ENCODE results near the gene LRCH4. TPM values are rescaled to one million over a fixed set of nuclear protein-coding genes. Genes with fewer than 3 reads are reported as not detected.

Gene LRCH4
- total RNA-seq, 4 donors from 2014 or later, result 55.0 to 107 (median 76.6) TPM

DNA sequence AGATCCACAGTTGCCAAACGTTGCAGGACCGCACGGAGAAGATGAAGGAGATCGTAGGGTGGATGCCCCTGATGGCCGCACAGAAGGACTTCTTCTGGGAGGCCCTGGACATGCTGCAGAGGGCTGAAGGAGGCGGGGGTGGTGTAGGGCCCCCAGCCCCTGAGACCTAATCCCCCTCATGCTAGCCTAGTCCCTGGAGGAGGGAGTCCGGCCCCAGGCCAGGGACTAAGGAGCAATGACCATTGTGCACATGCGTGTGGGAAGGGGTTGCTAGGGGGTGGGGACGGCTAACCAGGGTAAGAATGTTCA lies 14.8 kb upstream of the LRCH4 start:
- 79 to 81% methylated on average over 9 of the region's 9 CpGs for WGBS, 2 donors
- DNase-seq, result no peak
- TF ChIP-seq POLR2A (IDR thresholded peaks at IDR 0.05), result no peak
- TF ChIP-seq, protein P1, sequence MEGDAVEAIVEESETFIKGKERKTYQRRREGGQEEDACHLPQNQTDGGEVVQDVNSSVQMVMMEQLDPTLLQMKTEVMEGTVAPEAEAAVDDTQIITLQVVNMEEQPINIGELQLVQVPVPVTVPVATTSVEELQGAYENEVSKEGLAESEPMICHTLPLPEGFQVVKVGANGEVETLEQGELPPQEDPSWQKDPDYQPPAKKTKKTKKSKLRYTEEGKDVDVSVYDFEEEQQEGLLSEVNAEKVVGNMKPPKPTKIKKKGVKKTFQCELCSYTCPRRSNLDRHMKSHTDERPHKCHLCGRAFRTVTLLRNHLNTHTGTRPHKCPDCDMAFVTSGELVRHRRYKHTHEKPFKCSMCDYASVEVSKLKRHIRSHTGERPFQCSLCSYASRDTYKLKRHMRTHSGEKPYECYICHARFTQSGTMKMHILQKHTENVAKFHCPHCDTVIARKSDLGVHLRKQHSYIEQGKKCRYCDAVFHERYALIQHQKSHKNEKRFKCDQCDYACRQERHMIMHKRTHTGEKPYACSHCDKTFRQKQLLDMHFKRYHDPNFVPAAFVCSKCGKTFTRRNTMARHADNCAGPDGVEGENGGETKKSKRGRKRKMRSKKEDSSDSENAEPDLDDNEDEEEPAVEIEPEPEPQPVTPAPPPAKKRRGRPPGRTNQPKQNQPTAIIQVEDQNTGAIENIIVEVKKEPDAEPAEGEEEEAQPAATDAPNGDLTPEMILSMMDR (IDR thresholded peaks at IDR 0.05), result no peak
- no peaks in the 10 kb centered on the region for H3K27me3 ChIP-seq
- H3K36me3 ChIP-seq, result no peaks in the 10 kb centered on the region
- no peak overlapping the region for H3K4me3 ChIP-seq (replicated peaks in 1 of 3)
- H3K9me3 ChIP-seq, result no peaks in the 10 kb centered on the region
- H3K4me1 ChIP-seq, result peaks cover 7% of the 10 kb centered on the region in 2 donors
- intact Hi-C loops (cut with DNase I), result no loop called here
- H3K27ac ChIP-seq, result no peak overlapping the region

DNA sequence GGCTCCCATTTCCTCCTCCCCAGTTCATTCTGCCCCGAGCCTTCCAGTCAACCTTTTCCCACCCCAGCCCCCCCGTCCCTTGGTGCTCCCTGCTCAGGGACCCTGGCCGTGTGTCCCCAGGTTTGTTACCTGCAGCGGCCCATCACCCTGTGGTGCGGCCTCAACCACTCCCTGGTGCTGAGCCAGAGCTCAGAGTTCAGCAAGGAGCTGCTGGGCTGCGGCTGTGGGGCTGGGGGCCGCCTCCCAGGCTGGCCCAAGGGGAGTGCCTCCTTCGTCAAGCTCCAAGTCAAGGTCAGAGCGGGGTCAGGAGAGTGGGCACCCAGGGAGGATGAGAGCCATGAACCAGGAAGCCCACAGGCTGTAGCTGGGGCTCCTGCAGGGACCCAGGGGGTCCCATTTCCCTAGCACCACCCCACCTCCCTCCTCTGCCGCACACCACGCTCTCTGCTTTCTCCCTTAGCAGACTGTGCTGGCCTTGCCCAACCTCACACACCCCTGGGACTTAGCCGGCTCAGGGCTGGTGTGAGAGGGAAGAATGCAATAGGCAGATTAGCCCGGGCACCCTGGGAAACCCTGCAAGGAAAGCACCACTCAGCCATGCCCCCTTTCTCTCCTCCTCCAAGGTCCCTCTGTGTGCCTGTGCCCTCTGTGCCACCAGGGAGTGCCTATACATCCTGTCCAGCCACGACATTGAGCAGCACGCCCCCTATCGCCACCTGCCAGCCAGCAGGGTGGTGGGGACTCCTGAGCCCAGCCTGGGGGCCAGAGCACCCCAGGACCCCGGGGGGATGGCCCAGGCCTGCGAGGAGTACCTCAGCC lies 14.2 kb upstream of the LRCH4 start:
- peaks cover 4% of the 10 kb centered on the region in 2 donors for H3K4me1 ChIP-seq
- no peak overlapping the region for H3K27ac ChIP-seq
- TF ChIP-seq POLR2A (IDR thresholded peaks at IDR 0.05), result no peak
- TF ChIP-seq, protein P1 (IDR thresholded peaks at IDR 0.05), result no peak
- intact Hi-C loops (cut with DNase I), result no loop called here
- no peaks in the 10 kb centered on the region for H3K9me3 ChIP-seq
- no peaks in the 10 kb centered on the region for H3K27me3 ChIP-seq
- no peak for DNase-seq
- no peak overlapping the region for H3K4me3 ChIP-seq (replicated peaks in 1 of 3)
- 75 to 79% methylated on average over 16 to 18 of the region's 18 CpGs for WGBS, 2 donors
- no peaks in the 10 kb centered on the region for H3K36me3 ChIP-seq

DNA sequence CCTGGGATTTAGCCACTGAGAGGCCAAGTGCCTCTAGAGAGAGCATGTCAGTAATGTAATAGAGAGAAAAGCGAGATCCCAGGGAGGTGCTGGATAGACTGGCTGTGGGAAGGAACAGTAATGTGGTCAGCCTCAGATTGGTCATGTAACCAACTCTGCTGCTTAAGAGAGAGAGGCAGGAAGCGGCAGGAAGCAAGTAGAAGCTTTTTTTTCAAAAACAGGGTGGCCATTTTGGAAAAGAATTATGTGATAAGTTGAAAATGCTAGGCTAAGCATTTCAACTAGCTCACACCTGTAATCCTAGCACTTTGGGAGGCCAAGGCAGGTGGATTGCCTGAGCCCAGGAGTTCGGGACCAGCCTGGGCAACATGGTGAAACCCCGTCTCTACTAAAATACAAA lies 12.5 kb upstream of the LRCH4 start:
- H3K27me3 ChIP-seq, result no peaks in the 10 kb centered on the region
- no peaks in the 10 kb centered on the region for H3K36me3 ChIP-seq
- no peak overlapping the region for H3K27ac ChIP-seq
- DNase-seq, result no peak
- intact Hi-C loops (cut with DNase I), result no loop called here
- 86 to 93% methylated on average over 4 of the region's 4 CpGs for WGBS, 2 donors
- no peak for TF ChIP-seq POLR2A (IDR thresholded peaks at IDR 0.05)
- TF ChIP-seq, protein P1 (IDR thresholded peaks at IDR 0.05), result no peak
- no peak overlapping the region for H3K4me3 ChIP-seq (replicated peaks in 1 of 3)
- no peaks in the 10 kb centered on the region for H3K4me1 ChIP-seq
- no peaks in the 10 kb centered on the region for H3K9me3 ChIP-seq

DNA sequence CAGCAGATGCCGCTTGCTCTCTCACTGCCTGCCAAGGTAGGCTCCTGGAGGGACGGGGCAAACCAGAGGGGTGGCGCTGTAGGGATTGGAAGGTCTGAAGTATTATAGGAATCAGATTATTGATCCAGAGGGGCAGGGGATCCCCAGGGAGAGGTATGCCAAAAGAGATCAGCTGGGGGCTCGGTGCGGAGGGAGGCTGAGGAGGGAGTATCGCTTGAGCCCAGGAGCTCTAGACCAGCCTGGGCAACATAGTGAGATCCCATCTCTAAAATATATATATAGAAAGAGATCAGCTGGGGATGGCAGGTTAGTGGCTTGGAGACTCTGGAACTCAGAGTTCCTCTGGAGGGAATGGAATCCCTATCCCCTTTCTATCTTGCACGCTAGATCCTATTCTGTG lies 9.3 kb upstream of the LRCH4 start:
- no peak overlapping the region for H3K27ac ChIP-seq
- no peaks in the 10 kb centered on the region for H3K4me1 ChIP-seq
- no peaks in the 10 kb centered on the region for H3K36me3 ChIP-seq
- WGBS, 2 donors, result 96 to 97% methylated on average over 7 of the region's 7 CpGs
- H3K27me3 ChIP-seq, result no peaks in the 10 kb centered on the region
- H3K9me3 ChIP-seq, result no peaks in the 10 kb centered on the region
- DNase-seq, result no peak
- TF ChIP-seq, protein P1 (IDR thresholded peaks at IDR 0.05), result no peak
- no peak for TF ChIP-seq POLR2A (IDR thresholded peaks at IDR 0.05)
- no peak overlapping the region for H3K4me3 ChIP-seq (replicated peaks in 1 of 3)
- intact Hi-C loops (cut with DNase I), result no loop called here

DNA sequence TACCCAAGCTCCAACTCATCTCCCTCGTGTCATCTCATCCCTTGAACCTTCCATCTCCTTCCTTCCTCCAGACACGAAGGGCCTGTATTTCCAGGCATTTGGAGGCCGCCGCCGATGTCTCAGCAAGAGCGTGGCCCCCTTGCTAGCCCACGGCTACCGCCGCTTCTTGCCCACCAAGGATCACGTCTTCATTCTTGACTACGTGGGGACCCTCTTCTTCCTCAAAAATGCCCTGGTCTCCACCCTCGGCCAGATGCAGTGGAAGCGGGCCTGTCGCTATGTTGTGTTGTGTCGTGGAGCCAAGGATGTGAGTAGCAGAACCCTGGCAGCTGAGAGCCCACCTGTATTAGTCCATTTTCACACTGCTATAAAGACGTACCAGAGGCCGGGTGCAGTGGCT lies 5.7 kb upstream of the LRCH4 start:
- H3K4me3 ChIP-seq (replicated peaks in 1 of 3), result no peak overlapping the region
- H3K4me1 ChIP-seq, result peaks cover 0 to 5% of the 10 kb centered on the region in 2 donors
- intact Hi-C loops (cut with DNase I), result no loop called here
- H3K36me3 ChIP-seq, result no peaks in the 10 kb centered on the region
- TF ChIP-seq POLR2A (IDR thresholded peaks at IDR 0.05), result no peak
- TF ChIP-seq, protein P1 (IDR thresholded peaks at IDR 0.05), result no peak
- H3K27ac ChIP-seq, result no peak overlapping the region
- H3K9me3 ChIP-seq, result no peaks in the 10 kb centered on the region
- DNase-seq, result no peak
- H3K27me3 ChIP-seq, result no peaks in the 10 kb centered on the region
- WGBS, 2 donors, result 95 to 97% methylated on average over 17 of the region's 17 CpGs

Data from thyroid gland (tissue), 4 donors.